T-helper 1 cell treated with Interleukin-12 subunit alpha and Interleukin-12 subunit beta and Interleukin-4 antibody, amounts not matched to agents 30 ng/mL and 1 ng/mL, for 36 hours (primary cell): ENCODE data around the gene BMP8B. TPM values are rescaled to one million over a fixed set of nuclear protein-coding genes. Genes with fewer than 3 reads are reported as not detected.
"Not testable (repeated sequence)": the region's sequence is repeated elsewhere in the genome, so short reads cannot be mapped to it uniquely, and the experiment has no call there.

ENCODE experiments used
- intact Hi-C: fragments of 100-400 bp; cut with micrococcal nuclease; formaldehyde crosslinking; loops from one replicate; pipeline ENCODE4 v1.15.1; 2024
- total RNA-seq: library from RNA; stranded (reverse); gene quantifications from 2 replicates; pipeline ENCODE4 v1.2.3, GENCODE V29; 2022

BMP8B gene
- total RNA-seq, 1 donor from 2014 or later: 0.22 TPM

GRCh38 chr1:39779137-39779536 is 9.5 kb downstream of the BMP8B start:
- intact Hi-C loops: no loop called here

- intact Hi-C loops: not testable (repeated sequence)
These were observed 10.1 kb downstream of the BMP8B start for GRCh38 chr1:39778463-39779099.

DNA sequence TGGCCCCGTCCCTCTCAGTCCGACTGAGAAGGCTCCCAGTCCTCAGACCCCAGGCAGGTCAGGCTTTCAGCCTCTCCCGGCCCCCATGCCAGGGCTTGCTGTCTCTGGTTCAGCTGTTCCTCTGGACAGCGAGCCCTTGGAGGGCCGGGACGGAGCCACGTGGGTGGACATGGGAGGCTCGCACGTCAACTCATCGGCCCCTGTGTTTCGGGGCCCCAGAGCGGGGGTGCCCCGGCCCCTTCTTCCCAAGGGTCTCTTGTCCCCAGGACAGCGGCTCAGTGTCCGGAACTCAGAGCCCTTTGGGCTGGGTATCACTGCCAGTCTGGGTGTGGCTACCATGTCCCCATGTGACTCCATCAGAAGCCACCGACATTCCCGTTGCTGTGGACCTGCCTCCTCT is 10.8 kb downstream of the BMP8B start:
- intact Hi-C loops: not testable (repeated sequence)

- intact Hi-C loops: no loop called here
These were observed 11.4 kb downstream of the BMP8B start for GRCh38 chr1:39777306-39777705.

- intact Hi-C loops: no loop called here
These were observed 11.8 kb downstream of the BMP8B start for GRCh38 chr1:39776886-39777285.

- intact Hi-C loops: no loop called here
These were observed 12.3 kb downstream of the BMP8B start for GRCh38 chr1:39776400-39776713.

DNA sequence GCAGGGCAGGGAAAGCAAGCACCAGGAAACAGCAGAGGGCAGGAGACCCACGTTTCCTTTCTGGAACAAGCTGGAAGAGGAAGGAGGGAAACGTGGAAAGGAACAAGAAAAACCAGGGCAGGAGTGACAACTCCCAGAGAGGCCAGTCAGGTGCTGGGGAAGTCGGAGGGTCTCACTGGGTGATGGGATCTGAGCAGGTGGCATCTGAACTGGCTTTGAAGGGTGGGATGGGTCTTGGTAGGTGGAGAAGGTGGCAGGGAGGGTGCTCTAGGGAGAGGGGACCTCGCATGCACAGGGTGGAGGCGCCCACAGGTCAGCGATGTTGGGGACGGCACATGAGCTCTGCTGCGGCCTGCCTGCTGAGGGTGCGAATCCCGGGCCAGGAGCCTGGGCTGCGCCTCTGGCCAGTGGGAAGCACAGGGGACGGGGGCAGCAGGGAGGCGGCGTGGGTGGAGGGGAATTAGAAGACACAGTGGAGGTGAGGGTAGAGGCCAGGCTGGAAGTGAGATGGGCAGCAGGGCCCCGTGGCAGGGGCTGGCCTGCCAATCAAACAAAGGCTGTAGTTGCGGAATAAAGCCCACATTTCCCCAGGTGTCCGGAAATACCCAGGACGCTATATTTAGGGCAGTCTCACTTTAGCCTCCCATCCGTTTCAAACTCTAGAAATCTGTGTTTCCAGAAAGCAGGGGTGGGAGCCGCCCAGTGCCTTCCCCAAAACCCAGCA is 12.8 kb downstream of the BMP8B start:
- intact Hi-C loops: not testable (repeated sequence)

DNA sequence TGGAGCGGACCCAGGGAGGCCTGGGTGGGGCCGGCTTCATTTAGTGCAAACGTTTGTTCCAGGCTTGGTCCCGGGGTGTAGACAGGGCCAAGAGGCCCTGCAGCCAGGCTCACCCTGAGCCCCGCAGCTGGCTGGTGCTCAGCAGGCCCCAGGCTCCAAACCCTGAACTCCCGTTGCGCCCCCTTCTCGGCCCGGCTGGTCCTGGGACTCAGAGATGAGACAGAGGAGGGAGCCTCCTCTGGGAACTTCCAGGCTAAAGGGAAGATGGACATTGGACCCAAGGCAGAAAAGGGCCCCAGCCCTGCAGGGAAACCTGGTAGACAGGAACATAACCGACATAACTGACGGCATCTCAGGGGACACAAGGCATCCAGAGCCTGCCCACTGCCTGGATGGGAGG is 13.5 kb downstream of the BMP8B start:
- intact Hi-C loops: not testable (repeated sequence)

- intact Hi-C loops: not testable (repeated sequence)
These were observed 15.2 kb downstream of the BMP8B start for GRCh38 chr1:39773369-39773979.

DNA sequence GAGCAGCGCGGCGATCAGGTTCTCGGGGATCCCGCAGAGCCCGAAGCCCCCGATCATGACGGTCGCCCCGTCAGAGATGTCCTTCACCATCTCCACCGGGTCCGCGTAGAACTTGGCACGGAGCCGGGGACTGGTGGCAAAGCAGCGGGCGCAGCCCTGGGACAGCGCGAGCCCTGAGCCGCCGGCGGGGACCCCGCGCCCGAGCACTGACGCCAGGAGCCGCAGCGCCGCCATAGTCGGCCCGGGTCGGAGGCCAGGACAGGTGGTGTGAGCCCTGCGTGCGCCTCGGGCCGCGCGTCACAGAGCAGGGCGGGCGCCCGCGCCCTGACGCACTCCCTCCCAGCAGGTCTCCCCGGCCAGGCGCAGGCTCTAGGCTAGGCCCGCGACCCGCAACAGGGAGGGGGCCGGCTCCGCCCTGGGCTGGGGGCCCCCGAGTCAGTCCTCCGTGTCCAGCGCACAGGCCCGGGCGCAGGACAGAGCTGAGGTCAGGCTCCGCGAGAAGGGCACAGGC is 17.6 kb downstream of the BMP8B start, which contains the start of gene OXCT2:
OXCT2 (minus strand) TSS at position 327 of the 511 bp plus-strand sequence; CDS start at position 234, 93 bp downstream.
- intact Hi-C loops: not testable (repeated sequence)

DNA sequence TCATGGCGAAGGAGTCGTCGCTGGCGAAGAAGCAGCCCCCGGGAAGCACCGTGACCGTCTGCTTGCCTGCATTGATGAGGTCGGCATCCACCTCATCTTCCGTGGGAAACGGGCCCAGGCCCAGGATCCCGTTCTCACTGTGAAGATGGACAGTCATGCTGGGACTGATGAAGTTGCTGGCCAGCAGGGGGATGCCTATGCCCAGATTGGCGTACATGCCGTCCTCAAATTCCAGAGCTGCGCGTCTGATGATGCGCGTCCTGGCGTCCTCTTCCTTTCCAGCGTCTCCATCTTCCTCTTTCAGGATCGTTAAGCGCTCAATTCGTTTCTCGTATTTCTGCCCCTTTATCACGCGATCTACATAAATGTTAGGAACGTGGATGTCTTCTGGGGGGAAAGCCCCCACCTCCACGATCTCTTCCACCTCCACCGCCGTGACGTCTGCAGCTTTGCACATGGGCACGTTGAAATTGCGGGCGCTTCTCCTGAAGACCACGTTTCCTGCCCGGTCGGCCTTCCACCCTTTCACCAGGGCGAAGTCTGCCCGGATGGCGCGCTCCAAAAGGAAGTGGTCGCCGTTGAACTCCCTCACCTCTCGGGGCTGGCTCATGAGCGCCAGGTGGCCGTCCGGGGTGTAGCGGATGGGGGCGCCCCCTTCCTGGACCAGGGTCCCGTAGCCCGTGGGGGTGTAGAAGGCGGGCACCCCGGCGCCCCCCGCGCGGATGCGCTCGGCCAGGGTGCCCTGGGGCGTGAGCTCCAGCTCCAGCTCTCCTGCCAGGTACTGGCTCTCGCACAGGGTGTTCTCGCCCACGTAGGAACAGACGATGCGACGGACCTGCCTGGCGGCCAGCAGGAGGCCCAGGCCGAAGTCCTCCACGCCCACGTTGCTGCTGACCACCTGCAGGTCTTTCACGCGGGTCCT is 18.3 kb downstream of the BMP8B start:
- intact Hi-C loops: not testable (repeated sequence)

GRCh38 chr1:39769502-39769901 is 19.2 kb downstream of the BMP8B start:
- intact Hi-C loops: not testable (repeated sequence)

- intact Hi-C loops: not testable (repeated sequence)
These were observed 22.2 kb downstream of the BMP8B start for GRCh38 chr1:39766466-39766865.

DNA sequence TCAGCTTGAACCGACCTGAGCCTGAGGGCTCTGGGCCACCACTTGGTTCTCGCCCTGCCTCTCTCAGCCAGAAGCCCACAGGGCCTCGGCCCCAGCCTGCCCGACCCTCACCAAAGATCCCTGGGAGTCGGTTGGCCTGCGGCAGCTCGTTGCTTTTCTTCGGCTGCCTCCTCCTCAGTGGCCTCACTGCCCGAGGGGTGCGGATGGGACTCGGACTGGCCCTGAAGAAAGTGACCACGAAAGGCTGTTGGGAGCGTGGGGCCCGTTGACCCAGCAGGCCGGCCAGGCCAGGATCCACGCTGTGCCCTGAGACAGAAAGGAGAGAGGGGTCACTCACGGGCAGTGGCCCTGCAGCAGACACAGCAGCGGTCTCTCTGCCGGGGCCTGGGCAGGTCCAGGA is 24.2 kb downstream of the BMP8B start:
- intact Hi-C loops: not testable (repeated sequence)

GRCh38 chr1:39763619-39764374 is 24.9 kb downstream of the BMP8B start:
- intact Hi-C loops: not testable (repeated sequence)

GRCh38 chr1:39762550-39763540 is 25.8 kb downstream of the BMP8B start:
- intact Hi-C loops: no loop called here

GRCh38 chr1:39761557-39762260 is 27.0 kb downstream of the BMP8B start:
- intact Hi-C loops: no loop called here

DNA sequence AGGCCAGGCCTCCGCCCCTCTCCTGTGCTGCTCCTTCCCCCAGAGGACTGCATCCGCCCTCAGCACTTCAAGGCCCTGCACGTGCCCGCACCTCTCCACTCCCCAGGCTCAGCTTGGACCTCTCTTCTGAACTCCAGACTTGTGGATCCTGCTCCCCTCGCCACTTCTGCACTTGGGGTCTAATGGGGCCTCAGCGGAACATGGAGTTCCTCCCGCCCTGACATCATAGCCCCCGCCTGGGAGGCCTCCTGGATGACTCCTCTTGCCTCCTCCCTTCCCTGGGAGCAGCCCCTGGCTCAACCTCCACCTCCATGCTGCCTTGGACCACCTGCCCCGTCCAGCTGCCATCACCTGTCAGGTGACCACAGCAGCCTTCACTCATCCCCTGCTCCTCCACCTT is 27.6 kb downstream of the BMP8B start:
- intact Hi-C loops: no loop called here
